Neutrophil (primary cell): ENCODE measurements around the gene LKAAEAR1.

Source experiments
- H3K27ac ChIP-seq: fragments of 200-600 bp; sonication (generic); 2 replicates; pipeline ENCODE4 v1.5.1; 2016; ENCODE audit warnings: mild to moderate bottlenecking, moderate library complexity
- H3K27me3 ChIP-seq: fragments of 200-600 bp; sonication (generic); 2 replicates; pipeline ENCODE4 v1.6.0; 2016; ENCODE audit warnings: mild to moderate bottlenecking
- H3K36me3 ChIP-seq: fragments of 200-600 bp; sonication (generic); 2 replicates; pipeline ENCODE4 v1.5.1; 2017
- H3K4me1 ChIP-seq, 2 experiments: fragments of 200-600 bp in 1 of 2; sonication (generic) in 1 of 2; 1 replicate in 1 of 2; 2 replicates in 1 of 2; pipeline versions ENCODE4 v1.5.1 to v1.6.1; 2013 to 2016; ENCODE audit warnings: low read depth in 1 of 2, low read length in 1 of 2, mild to moderate bottlenecking in 1 of 2, moderate library complexity in 1 of 2; ENCODE audit not compliant: control insufficient read depth in 1 of 2, insufficient read depth in 1 of 2
- H3K4me3 ChIP-seq, 2 experiments: fragments of 200-600 bp in 1 of 2; sonication (generic) in 1 of 2; 1 replicate in 1 of 2; 2 replicates in 1 of 2; pipeline ENCODE4 v1.5.1; 2013 to 2016; ENCODE audit warnings: low read depth in 1 of 2, low read length in 1 of 2, mild to moderate bottlenecking in 1 of 2, moderate library complexity in 1 of 2
- H3K9me3 ChIP-seq: fragments of 200-600 bp; sonication (generic); 2 replicates; pipeline ENCODE4 v1.5.1; 2016
- CTCF ChIP-seq: fragments of 200-600 bp; sonication (generic); IDR thresholded peaks from 2 replicates; pipeline ENCODE4 v1.5.1; 2016; ENCODE audit warnings: antibody characterized with exemption

The LKAAEAR1 gene

GRCh38 chr20:64072498-64073063 is 11.6 kb downstream of the LKAAEAR1 start:
- peaks cover 5% of the 10 kb centered on the region for H3K9me3 ChIP-seq
- H3K4me1 ChIP-seq: peaks cover 52 to 64% of the 10 kb centered on the region in 2 experiments

GRCh38 chr20:64071341-64072332 is 12.6 kb downstream of the LKAAEAR1 start:
- no peaks in the 10 kb centered on the region for H3K27me3 ChIP-seq
- H3K4me1 ChIP-seq: peaks cover 51 to 71% of the 10 kb centered on the region in 2 experiments
- no peak overlapping the region for H3K4me3 ChIP-seq
- H3K27ac ChIP-seq: peak overlapping the region; percentile 99
- TF ChIP-seq CTCF: no peak
- H3K36me3 ChIP-seq: peaks cover 54% of the 10 kb centered on the region
- H3K9me3 ChIP-seq: peaks cover 5% of the 10 kb centered on the region

More at GRCh38 chr20:64072498-64073063, 11.6 kb downstream of the LKAAEAR1 start:
- Histone ChIP-seq H3K4me3 (no peak overlapping the region), H3K36me3 (peaks cover 58% of the 10 kb centered on the region), H3K27me3 (no peaks in the 10 kb centered on the region), H3K27ac (peak overlapping the region; percentile 99)
- TF ChIP-seq CTCF: no peak

- H3K4me3 ChIP-seq: no peak overlapping the region
- H3K27ac ChIP-seq: peak overlapping the region; percentile 99
- no peaks in the 10 kb centered on the region for H3K27me3 ChIP-seq
- peaks cover 51 to 71% of the 10 kb centered on the region in 2 experiments for H3K4me1 ChIP-seq
- no peak for TF ChIP-seq CTCF
- H3K9me3 ChIP-seq: peaks cover 5% of the 10 kb centered on the region
- H3K36me3 ChIP-seq: peaks cover 42% of the 10 kb centered on the region
Measured at GRCh38 chr20:64070244-64070993, 13.8 kb downstream of the LKAAEAR1 start.

DNA sequence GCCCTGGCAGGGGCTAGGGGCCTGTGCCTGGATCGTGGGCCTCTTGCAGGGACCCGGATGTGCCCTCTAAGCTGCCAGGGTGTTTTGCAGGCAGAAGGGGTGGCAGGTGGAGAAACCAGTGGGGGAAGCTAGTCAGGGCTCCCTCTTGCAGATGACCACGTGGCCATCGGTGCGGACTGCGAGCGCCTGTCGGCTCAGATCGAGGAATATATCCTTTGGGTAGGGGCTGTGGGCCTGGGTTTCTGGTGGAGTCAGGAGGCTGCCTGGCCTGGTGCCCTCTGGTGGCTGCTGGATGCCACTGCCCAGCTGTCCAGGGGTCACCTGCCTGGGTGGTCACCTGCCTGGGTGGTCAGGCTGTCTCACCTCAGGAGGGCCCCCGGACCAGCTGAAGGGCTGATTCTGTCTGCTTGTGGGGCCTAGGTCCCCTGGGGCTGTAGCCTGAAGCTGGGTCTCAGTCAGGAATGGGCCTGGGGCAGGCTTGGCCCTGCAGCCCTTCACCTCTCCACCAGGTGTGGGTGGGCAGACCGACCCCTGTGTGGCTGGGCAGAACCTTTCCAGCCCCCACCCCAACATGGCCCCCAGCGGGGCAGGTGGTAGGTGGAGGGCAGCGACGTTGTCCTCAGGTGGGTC is 14.5 kb downstream of the LKAAEAR1 start:
- Histone ChIP-seq H3K4me1 (peaks cover 44 to 70% of the 10 kb centered on the region in 2 experiments), H3K27me3 (peaks cover 4% of the 10 kb centered on the region), H3K27ac (peak overlapping the region; percentile 99), H3K9me3 (peaks cover 5% of the 10 kb centered on the region), H3K36me3 (peaks cover 35% of the 10 kb centered on the region), H3K4me3 (no peak overlapping the region)
- TF ChIP-seq CTCF: peak; percentile 76

DNA sequence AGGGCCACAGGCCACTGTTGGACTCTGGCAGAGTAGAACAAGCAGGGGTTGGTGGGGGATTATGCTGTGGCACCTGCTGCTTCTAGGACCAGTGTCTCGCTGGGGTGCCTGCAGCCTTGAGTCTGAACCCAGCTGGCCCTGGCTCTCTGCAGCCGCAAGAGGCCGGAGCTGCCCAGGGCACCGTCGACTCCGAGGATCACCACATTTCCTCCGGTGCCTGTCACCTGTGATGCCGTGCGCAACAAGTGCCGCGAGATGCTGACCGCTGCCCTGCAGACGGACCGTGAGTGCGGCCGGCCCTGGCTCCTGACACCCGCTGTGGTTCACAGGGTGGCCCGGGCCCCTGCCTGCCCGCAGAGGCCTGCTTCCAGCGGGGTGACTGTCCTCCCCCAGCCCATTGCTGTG is 15.0 kb downstream of the LKAAEAR1 start:
- peaks cover 5% of the 10 kb centered on the region for H3K9me3 ChIP-seq
- H3K4me3 ChIP-seq: no peak overlapping the region
- no peak for TF ChIP-seq CTCF
- peaks cover 29% of the 10 kb centered on the region for H3K36me3 ChIP-seq
- H3K27me3 ChIP-seq: peaks cover 9% of the 10 kb centered on the region
- peaks cover 39 to 68% of the 10 kb centered on the region in 2 experiments for H3K4me1 ChIP-seq
- no peak overlapping the region for H3K27ac ChIP-seq
